Central memory CD8-positive, alpha-beta T cell (primary cell): ENCODE measurements around the gene KRTAP13-4.

Source experiments
- ATAC-seq: fragments of 150-1000 bp; cut with Tn5 transposase; replicated peaks from 2 replicates; pipeline ENCODE4 v1.10.0; 2022; ENCODE audit warnings: mild to moderate bottlenecking, moderate FRiP score, moderate number of reproducible peaks; ENCODE audit not compliant: poor library complexity, severe bottlenecking; ENCODE audit errors: extremely low read depth
- DNase-seq, 2 donors: peaks; one replicate each; pipeline ENCODE4 v3.0.0; 2021; ENCODE audit warnings: low spot score in 2 of 2
- H3K27ac Mint-ChIP-seq: one replicate; pipeline ENCODE4 v1.8.0; 2022; ENCODE audit warnings: low read depth, mild to moderate bottlenecking, moderate library complexity, mixed read lengths
- H3K27me3 Mint-ChIP-seq: one replicate; pipeline ENCODE4 v1.8.0; 2022; ENCODE audit warnings: mixed read lengths
- H3K36me3 Mint-ChIP-seq: one replicate; pipeline ENCODE4 v1.8.0; 2022; ENCODE audit warnings: mild to moderate bottlenecking, moderate library complexity, mixed read lengths; ENCODE audit not compliant: insufficient read depth
- H3K4me1 Mint-ChIP-seq: one replicate; pipeline ENCODE4 v1.8.0; 2022; ENCODE audit warnings: mixed read lengths
- H3K4me3 Mint-ChIP-seq: one replicate; pipeline ENCODE4 v1.8.0; 2022; ENCODE audit warnings: mild to moderate bottlenecking, moderate library complexity, mixed read lengths
- H3K9me3 Mint-ChIP-seq: one replicate; pipeline ENCODE4 v1.8.0; 2022; ENCODE audit warnings: mixed read lengths

Gene KRTAP13-4

DNA sequence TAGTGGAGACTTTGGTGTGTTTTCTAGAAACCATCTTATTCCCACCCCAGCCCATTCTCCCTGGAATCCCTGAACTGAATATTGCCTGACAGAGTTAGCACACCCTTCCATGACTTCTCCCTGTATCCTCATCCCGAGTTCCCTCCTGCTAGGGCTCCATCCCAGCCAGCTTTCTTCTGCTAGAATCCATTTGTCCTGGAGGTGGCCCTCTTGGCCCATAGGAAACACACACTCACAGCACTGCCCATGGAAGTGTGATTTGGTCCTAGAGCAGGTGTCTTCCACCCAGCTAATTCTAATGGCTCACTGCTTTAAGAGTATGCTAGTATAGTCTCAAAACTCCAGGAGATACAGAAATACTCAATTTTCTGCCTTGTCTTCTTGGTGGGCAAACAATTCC is 14.2 kb downstream of the KRTAP13-4 start:
- Mint-ChIP-seq H3K9me3 (peaks cover 15% of the 10 kb centered on the region), H3K27me3 (no peaks in the 10 kb centered on the region), H3K4me1 (no peaks in the 10 kb centered on the region), H3K36me3 (peaks cover 2% of the 10 kb centered on the region), H3K4me3 (no peak overlapping the region), H3K27ac (no peak overlapping the region)
- ATAC-seq (no peak), DNase-seq (no peak)

GRCh38 chr21:30447056-30447455 is 17.0 kb downstream of the KRTAP13-4 start:
- Mint-ChIP-seq H3K4me3 (no peak overlapping the region), H3K36me3 (no peaks in the 10 kb centered on the region), H3K27ac (no peak overlapping the region), H3K27me3 (no peaks in the 10 kb centered on the region), H3K4me1 (no peaks in the 10 kb centered on the region), H3K9me3 (peaks cover 8% of the 10 kb centered on the region)
- ATAC-seq (no peak), DNase-seq (no peak)

DNA sequence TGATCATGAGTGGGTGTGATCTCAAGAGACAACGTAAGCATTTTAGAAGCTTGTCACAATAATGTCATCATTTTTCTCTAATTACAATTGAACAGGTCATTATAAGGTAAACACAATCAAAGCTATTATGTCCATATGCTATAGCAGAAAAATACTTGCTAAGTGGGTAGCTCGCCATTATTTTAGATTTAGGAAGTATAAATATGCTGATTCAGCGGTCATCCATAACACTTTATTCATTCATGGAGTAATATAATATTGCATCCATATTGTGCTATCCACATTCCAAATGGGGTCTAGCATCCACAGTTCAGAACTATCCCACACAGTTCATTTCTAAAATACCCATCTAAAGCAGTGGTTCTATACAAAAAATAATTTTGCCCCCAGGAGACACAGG is 18.5 kb downstream of the KRTAP13-4 start:
- Mint-ChIP-seq H3K36me3 (no peaks in the 10 kb centered on the region), H3K4me1 (no peaks in the 10 kb centered on the region), H3K27me3 (no peaks in the 10 kb centered on the region), H3K4me3 (no peak overlapping the region), H3K27ac (no peak overlapping the region), H3K9me3 (peaks cover 8% of the 10 kb centered on the region)
- no peak for DNase-seq
- ATAC-seq = no peak

- H3K27me3 Mint-ChIP-seq = no peaks in the 10 kb centered on the region
- DNase-seq (no peak), ATAC-seq (no peak)
- no peaks in the 10 kb centered on the region for H3K36me3 Mint-ChIP-seq
- H3K9me3 Mint-ChIP-seq = peaks cover 5% of the 10 kb centered on the region
- H3K27ac Mint-ChIP-seq = no peak overlapping the region
- H3K4me3 Mint-ChIP-seq = no peak overlapping the region
- H3K4me1 Mint-ChIP-seq = no peaks in the 10 kb centered on the region
Observed at GRCh38 chr21:30463713-30464112, 33.7 kb downstream of the KRTAP13-4 start.

DNA sequence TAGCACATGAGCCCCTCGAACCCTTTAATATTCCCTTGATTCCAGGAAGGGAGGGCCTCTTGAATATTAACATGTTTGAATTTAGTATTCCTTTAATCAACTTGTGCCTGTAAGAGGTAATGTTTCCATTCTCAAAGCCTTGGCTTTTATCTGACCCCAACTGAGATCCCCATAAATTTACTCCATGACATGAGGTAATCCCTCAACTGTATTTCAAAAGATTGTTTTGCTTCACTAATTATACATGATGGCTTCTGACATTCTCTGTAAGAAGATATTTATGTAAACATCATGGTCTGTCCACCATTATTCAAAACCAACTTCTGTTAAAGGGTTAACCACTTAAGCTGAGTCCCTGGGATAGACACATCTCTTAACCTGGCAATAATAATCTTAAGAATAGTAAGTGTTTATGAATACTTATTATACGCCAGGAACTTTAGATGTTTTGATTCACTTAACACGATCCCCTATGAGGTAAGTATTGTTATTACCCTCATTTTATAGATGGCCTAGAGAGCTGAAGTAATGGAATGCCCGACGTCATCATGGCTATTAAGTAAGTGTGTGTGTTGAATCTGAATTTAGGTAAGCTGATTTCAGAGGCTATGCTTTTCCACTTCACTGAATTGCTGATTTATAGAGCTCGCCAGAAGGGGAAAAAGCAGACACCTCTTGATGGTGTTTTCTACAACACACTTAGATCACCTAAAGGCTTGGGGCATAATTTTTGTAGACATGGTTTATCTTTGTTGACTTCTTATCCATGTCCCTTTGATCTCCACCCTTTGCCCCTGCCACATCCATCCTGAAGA is 39.1 kb downstream of the KRTAP13-4 start:
- H3K4me3 Mint-ChIP-seq = no peak overlapping the region
- H3K27me3 Mint-ChIP-seq = no peaks in the 10 kb centered on the region
- DNase-seq (no peak), ATAC-seq (no peak)
- H3K4me1 Mint-ChIP-seq = no peaks in the 10 kb centered on the region
- H3K27ac Mint-ChIP-seq = no peak overlapping the region
- peaks cover 4% of the 10 kb centered on the region for H3K9me3 Mint-ChIP-seq
- H3K36me3 Mint-ChIP-seq = peaks cover 2% of the 10 kb centered on the region

DNA sequence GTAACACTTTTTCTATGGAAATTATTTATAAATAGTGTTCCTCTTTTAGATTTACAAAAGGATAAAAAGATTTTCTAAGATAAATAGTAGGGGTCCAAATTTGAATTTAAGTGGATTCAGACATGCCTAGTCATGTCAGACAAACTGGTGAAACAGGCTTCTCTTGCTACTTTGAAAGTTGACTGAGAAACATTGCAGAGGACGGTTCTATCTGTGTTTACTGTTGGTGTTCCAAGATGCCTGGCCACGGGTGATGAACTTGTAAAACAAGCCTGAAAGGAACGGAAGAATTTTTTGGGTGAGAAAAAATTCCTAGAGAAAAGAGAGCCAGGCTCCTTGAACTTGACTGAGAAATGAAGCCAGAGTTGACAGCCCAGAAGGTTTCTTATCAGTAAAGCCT is 48.0 kb downstream of the KRTAP13-4 start:
- ATAC-seq (no peak), DNase-seq (no peak)
- Mint-ChIP-seq H3K27me3 (no peaks in the 10 kb centered on the region), H3K9me3 (no peaks in the 10 kb centered on the region), H3K36me3 (no peaks in the 10 kb centered on the region), H3K27ac (no peak overlapping the region), H3K4me3 (no peak overlapping the region), H3K4me1 (no peaks in the 10 kb centered on the region)

- H3K4me1 Mint-ChIP-seq = no peaks in the 10 kb centered on the region
- no peak overlapping the region for H3K4me3 Mint-ChIP-seq
- no peak for DNase-seq
- no peak for ATAC-seq
- H3K27ac Mint-ChIP-seq = no peak overlapping the region
- H3K9me3 Mint-ChIP-seq = no peaks in the 10 kb centered on the region
- no peaks in the 10 kb centered on the region for H3K27me3 Mint-ChIP-seq
- no peaks in the 10 kb centered on the region for H3K36me3 Mint-ChIP-seq
Observed at GRCh38 chr21:30479259-30479658, 49.2 kb downstream of the KRTAP13-4 start.

DNA sequence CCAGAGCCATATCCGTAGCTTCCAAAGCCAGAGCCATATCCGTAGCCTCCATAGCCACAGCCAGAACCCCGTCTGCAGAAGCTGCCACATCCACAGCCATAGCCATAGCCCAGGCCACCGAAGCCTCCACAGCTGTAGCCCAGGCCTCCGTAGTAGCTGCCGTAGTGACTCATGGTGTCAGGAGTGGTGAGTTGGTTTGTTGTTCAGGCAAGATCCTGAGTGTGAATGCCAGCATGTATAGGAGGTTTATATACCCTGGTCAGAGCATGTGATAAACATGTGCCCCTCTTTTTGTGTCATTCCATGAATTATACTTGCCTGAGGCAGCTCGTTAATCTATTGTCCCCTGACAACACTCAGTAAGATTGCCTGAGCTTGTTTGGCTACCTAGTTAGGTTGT is 50.1 kb downstream of the KRTAP13-4 start, which contains the start of gene KRTAP19-1:
KRTAP19-1 (minus strand) TSS at position 223 of the 400 bp plus-strand sequence; CDS start at position 173, 50 bp downstream.
- Mint-ChIP-seq H3K9me3 (no peaks in the 10 kb centered on the region), H3K27ac (no peak within 1 kb of the TSS), H3K36me3 (no peaks in the 10 kb centered on the region), H3K4me3 (no peak within 1 kb of the TSS), H3K4me1 (no peaks in the 10 kb centered on the region), H3K27me3 (no peaks in the 10 kb centered on the region)
- ATAC-seq (no peak), DNase-seq (no peak)
